GM18907 (cell line): ENCODE data around the gene CORO7.

Experiments used
- ATAC-seq: cut with Tn5 transposase; IDR thresholded peaks from one replicate; pipeline ENCODE4 v1.9.1; 2021; ENCODE audit warnings: mild to moderate bottlenecking, moderate library complexity; ENCODE audit not compliant: unreplicated experiment

CORO7 gene

GRCh38 chr16:4385789-4386450, 30.5 kb downstream of the CORO7 start:
- ATAC-seq, result no peak

- ATAC-seq, result no peak
Measured at GRCh38 chr16:4385066-4385788, 31.2 kb downstream of the CORO7 start.

DNA sequence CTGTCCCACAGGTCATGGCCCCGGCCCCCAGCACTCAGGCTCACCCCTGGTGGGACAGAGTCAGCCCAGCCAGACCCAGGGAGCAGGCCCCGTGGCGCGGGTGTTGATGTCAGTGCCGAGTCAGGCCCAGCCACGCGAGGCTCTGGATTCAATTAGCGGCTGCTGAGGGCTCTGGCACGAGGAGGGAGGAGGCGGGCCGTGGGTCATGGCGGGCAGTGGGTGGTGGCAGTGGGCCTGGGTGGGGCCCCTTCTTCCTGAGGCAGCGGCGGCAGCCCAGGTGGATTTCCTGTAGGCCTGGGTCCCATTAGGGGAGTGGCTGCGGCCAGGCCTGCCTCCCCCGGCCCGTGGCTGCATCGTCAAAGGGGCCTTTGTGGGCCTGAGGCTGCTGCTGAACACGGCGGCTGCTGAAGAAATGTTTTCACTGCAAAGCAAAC, 31.9 kb downstream of the CORO7 start:
- no peak for ATAC-seq

DNA sequence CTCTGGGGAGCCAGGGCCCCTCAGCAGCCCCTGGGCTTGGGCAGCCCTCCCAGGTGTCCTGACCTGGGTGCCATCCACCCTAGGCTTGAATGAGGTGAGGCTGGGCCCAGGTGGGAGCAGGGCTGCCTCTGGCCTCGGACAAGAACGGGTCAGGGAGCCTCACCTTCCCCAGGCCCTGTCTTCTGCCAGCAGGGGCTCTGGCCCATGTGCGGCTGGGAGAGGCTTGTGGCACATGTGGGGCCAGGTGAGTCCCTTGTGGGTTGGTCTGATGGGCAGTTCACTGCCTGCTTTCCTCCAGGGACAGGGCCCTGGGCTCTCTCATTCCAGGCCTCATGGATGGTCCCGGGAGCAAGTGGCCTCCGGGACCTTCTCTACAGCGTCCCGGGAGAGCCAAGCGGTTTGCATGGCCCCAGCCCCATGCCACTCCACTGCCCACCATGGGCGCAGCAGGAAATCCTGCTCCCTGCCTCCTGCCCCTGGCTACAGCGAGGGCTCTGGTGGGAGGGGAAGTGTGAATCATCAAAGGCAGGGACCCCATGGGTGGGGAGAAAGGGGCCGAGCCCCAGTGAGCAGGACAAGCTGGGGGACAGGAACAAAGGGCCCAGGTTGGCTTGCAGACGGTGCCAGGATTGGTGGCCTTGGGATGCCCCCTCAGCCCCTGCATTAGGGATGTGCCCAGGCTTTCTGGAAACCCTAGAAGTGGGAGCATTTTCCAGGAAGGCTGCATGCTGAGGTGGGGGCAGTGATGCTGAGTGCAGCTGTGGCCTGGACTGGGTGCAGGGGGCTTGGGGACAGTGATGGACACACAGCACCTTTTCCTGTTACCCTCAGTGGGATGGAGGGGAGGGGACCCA, 32.6 kb downstream of the CORO7 start:
- no peak for ATAC-seq

DNA sequence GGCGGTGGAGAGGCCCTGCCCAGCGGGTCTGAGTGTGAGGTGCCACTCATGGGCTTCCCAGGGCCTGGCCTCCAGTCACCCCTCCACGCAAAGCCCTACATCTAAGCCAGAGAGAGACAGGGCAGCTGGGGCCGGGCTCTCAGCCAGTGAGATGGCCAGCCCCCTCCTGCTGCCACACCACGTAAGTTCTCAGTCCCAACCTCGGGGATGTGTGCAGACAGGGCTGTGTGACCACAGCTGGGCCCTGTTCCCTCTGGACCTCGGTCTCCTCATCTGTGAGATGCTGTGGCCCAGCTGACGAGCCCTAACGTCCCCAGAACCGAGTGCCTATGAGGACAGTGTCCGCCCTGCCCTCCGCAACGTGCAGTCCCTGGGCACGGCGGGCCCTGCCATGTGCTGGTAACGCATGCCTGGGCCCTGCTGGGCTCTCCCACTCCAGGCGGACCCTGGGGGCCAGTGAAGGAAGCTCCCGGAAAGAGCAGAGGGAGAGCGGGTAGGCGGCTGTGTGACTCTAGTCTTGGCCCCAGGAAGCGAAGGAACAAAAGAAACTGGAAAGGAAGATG, 33.5 kb downstream of the CORO7 start:
- no peak for ATAC-seq

DNA sequence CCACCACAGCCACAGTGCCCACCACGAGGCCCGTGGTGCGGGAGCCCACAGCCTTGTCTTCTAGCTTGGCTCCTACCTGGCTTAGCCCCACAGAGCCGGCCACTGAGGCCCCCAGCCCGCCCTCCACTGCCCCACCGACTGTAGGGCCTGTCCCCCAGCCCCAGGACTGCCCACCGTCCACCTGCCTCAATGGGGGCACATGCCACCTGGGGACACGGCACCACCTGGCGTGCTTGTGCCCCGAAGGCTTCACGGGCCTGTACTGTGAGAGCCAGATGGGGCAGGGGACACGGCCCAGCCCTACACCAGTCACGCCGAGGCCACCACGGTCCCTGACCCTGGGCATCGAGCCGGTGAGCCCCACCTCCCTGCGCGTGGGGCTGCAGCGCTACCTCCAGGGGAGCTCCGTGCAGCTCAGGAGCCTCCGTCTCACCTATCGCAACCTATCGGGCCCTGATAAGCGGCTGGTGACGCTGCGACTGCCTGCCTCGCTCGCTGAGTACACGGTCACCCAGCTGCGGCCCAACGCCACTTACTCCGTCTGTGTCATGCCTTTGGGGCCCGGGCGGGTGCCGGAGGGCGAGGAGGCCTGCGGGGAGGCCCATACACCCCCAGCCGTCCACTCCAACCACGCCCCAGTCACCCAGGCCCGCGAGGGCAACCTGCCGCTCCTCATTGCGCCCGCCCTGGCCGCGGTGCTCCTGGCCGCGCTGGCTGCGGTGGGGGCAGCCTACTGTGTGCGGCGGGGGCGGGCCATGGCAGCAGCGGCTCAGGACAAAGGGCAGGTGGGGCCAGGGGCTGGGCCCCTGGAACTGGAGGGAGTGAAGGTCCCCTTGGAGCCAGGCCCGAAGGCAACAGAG, 34.2 kb downstream of the CORO7 start:
- no peak for ATAC-seq

DNA sequence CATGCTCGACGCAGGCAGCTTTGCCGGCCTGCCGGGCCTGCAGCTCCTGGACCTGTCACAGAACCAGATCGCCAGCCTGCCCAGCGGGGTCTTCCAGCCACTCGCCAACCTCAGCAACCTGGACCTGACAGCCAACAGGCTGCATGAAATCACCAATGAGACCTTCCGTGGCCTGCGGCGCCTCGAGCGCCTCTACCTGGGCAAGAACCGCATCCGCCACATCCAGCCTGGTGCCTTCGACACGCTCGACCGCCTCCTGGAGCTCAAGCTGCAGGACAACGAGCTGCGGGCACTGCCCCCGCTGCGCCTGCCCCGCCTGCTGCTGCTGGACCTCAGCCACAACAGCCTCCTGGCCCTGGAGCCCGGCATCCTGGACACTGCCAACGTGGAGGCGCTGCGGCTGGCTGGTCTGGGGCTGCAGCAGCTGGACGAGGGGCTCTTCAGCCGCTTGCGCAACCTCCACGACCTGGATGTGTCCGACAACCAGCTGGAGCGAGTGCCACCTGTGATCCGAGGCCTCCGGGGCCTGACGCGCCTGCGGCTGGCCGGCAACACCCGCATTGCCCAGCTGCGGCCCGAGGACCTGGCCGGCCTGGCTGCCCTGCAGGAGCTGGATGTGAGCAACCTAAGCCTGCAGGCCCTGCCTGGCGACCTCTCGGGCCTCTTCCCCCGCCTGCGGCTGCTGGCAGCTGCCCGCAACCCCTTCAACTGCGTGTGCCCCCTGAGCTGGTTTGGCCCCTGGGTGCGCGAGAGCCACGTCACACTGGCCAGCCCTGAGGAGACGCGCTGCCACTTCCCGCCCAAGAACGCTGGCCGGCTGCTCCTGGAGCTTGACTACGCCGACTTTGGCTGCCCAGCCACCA, 35.1 kb downstream of the CORO7 start:
- ATAC-seq, result no peak

DNA sequence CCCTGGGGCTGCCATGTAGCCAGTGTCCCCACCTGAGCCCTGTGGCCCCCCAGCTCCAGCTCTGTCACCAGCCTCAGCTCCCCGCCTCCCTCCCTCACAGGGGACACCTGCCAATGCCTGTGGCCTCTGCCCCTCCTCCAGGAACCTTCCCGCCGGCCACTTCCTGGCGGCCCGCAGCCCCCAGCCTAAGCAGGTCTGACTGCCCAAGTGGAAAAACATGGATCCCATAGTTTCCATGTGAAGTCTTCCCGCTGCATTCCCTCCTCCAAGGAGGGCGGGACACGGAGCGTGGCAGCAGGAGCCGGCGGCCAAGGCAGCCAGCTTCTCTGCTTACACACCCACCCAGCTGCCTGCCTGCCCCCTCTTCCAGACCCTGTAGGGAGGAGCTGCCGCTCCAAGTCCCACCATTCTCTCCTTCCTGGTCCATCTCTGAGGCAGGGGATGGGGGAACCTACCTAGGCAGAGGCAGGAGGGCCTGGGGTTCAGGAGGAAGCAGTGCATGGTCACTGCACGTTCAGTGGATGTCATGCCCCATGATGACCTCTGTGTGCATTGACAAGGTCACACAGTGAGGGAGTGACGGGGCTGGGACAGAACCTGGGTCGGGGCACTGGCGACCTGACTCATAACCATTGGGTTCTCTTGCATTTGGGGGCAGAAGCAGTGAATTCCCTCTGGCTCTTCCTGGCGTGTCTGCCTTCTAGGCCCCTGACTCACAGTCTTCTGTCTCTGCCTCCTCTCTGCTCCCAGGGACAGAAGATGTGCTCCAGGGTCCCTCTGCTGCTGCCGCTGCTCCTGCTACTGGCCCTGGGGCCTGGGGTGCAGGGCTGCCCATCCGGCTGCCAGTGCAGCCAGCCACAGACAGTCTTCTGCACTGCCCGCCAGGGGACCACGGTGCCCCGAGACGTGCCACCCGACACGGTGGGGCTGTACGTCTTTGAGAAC, 36.0 kb downstream of the CORO7 start:
- ATAC-seq, result no peak

- no peak for ATAC-seq
Measured at GRCh38 chr16:4378999-4379690, 37.3 kb downstream of the CORO7 start.

DNA sequence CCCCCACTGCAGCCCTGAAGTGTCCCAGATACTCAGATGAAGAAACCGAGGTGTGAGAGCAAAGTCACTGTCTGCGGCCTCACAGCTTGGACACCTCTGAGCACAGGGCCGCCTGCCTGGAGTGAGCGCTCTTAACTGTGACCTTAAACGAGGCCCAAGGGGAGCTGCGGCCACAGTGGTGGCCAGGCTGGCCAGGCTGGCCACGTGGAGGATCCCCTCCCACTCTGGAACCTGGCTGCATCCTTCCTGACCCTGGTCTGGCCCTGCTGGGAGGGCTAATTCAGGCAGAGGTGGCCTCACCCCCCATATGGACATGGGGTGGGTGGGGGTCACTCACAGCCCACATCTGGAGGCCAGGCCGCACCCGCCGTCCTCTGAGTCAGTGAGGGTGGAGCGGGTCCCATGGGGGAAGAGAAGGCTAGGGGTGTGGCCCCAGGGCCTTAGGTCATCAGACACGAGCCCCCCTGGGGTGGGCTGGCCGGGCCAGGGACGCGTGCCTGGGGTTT, 38.2 kb downstream of the CORO7 start:
- ATAC-seq, result no peak

DNA sequence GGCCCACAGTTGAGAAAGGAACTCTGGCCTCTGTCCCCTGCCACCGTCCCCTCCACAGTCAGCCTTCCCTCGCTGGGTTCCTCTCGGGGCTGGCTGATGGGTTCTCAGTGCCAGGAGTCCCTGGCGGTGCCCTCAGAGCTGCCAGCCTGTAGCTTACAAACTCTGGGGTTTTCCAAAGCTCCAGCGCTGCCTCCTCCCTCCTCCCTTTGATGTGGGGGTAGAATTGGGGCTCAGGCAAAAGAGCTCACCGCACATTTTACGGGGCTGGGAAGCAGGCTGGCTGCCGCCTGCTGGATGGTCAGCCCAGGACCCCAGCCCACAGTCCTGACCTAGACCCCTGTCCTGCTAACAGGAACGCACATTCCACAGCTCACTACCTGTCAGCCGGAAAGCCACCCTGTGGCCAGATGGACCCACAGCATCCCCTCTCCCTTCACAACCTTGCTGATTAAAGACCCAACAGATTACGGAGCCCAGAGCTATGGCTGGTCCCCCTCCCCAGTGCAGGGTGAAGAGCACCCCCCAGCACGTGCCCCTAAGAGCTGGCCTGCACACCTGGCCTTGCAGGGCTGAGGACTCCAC, 38.7 kb downstream of the CORO7 start:
- no peak for ATAC-seq

- ATAC-seq, result no peak
Measured at GRCh38 chr16:4376893-4377572, 39.4 kb downstream of the CORO7 start.

- ATAC-seq, result no peak
Measured at GRCh38 chr16:4376126-4376892, 40.1 kb downstream of the CORO7 start.

GRCh38 chr16:4375717-4376116, 40.7 kb downstream of the CORO7 start:
- no peak for ATAC-seq

DNA sequence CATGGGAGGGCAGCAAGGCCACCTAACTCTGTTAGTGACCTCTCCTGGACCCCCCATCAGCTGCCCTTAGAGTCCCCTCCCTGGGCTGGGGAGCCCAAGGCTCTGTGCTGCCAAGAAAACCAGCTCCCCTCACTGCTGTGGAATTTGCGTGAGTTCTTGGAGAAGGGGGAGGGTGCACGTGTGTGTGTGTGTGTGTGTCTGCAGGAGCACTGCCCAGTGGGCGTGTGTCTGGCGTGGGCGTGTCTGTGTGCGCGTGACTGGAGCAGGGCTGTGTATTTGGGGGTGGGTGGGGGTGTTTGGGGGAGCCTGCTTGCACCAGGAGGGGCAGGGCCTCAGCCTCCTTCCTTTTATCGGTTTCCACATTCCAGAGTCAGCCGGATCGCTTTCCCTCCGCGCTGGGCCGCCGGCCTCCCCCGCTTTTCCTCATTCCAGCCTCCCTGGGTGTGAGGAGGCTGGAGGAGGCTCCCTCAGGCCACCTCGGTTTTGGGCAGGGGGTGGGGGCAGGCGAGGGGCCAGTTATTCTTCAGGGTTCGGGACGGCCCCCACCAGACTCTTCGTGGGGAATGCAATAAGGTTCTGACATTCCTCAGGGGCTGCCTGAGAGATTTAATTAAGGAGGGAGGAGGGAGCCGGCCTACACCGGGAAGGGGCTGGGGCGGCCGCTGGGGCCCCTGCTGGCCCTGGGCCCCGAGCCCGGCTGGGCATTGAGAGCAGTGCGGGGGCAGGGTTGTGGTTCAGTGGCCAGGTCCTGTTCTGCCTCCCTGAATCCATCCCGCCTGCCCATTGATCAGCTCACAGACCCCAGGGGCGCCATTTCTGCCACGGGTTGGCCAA, 42.3 kb downstream of the CORO7 start:
- ATAC-seq, result no peak
